GM12873 (cell line): ENCODE data around the gene ZNF496.

ENCODE experiments used
- CTCF ChIP-seq: IDR thresholded peaks from 2 replicates; pipeline ENCODE4 v1.5.1; 2012; ENCODE audit warnings: low read depth, mild to moderate bottlenecking, moderate library complexity, low read length, control low read depth; ENCODE audit not compliant: insufficient read depth; ENCODE audit errors: missing control alignments

The ZNF496 gene

GRCh38 chr1:247359559-247359958, 27.9 kb upstream of the ZNF496 start:
- no peak for TF ChIP-seq CTCF

GRCh38 chr1:247358920-247359319, 27.3 kb upstream of the ZNF496 start:
- TF ChIP-seq CTCF, result no peak

- no peak for TF ChIP-seq CTCF
Observed at GRCh38 chr1:247357781-247358211, 26.1 kb upstream of the ZNF496 start.

- TF ChIP-seq CTCF, result no peak
Observed at GRCh38 chr1:247357052-247357780, 25.5 kb upstream of the ZNF496 start.

- TF ChIP-seq CTCF, result no peak
Observed at GRCh38 chr1:247352175-247352574, 20.5 kb upstream of the ZNF496 start.

GRCh38 chr1:247350587-247350986, 18.9 kb upstream of the ZNF496 start:
- TF ChIP-seq CTCF, result no peak

- no peak for TF ChIP-seq CTCF
Observed at GRCh38 chr1:247347477-247348222, 16.0 kb upstream of the ZNF496 start.
